Neural cell (in vitro differentiated cells): ENCODE measurements around the gene KCNH6.

ENCODE experiments used
- CTCF ChIP-seq: fragments of 450-650 bp; IDR thresholded peaks from 2 replicates; pipeline ENCODE4 v1.5.1; 2014; ENCODE audit warnings: antibody characterized with exemption, mild to moderate bottlenecking, moderate library complexity; ENCODE audit not compliant: poor library complexity, severe bottlenecking
- EZH2 ChIP-seq: fragments of 200-600, 300-800 bp; shearing (Covaris generic), sonication (generic); IDR thresholded peaks from 2 replicates; pipeline ENCODE4 v1.6.1; 2014; ENCODE audit warnings: antibody characterized with exemption, low read length, borderline replicate concordance, mild to moderate bottlenecking; ENCODE audit not compliant: insufficient read depth, poor library complexity, severe bottlenecking
- RAD21 ChIP-seq: fragments of 450-650 bp; conservative IDR thresholded peaks from 2 replicates; pipeline ENCODE4 v1.6.1; 2014; ENCODE audit warnings: antibody characterized with exemption, mild to moderate bottlenecking, moderate library complexity

- TF ChIP-seq CTCF: no peak
- no peak for TF ChIP-seq RAD21
- no peak for TF ChIP-seq EZH2
Measured at GRCh38 chr17:63542942-63543821, 20.0 kb downstream of the KCNH6 start.
